Stimulated activated CD4-positive, alpha-beta T cell treated with anti-CD3 and anti-CD28 coated beads, Interleukin-15, amount 100 ng/mL, for 24 hours (primary cell): ENCODE results near the gene SLC43A2.

Source experiments
- DNase-seq: peaks from one replicate; pipeline ENCODE4 v3.0.0-alpha.2; 2020

Gene SLC43A2

GRCh38 chr17:1643293-1643998, 14.8 kb upstream of the SLC43A2 start:
- DNase-seq: peak; percentile 55

- no peak for DNase-seq
These were observed 12.4 kb upstream of the SLC43A2 start for GRCh38 chr17:1641065-1641403.

GRCh38 chr17:1640329-1641064, 11.9 kb upstream of the SLC43A2 start:
- DNase-seq: no peak

- no peak for DNase-seq
These were observed 11.0 kb upstream of the SLC43A2 start for GRCh38 chr17:1639549-1640180.

GRCh38 chr17:1638624-1639300, 10.1 kb upstream of the SLC43A2 start:
- no peak for DNase-seq

- DNase-seq: no peak
These were observed 9.5 kb upstream of the SLC43A2 start for GRCh38 chr17:1638171-1638590.

GRCh38 chr17:1636732-1637285, 8.2 kb upstream of the SLC43A2 start:
- DNase-seq: no peak

- DNase-seq: no peak
These were observed 7.2 kb upstream of the SLC43A2 start for GRCh38 chr17:1635675-1636465.

GRCh38 chr17:1634841-1635650, 6.4 kb upstream of the SLC43A2 start:
- DNase-seq: no peak

GRCh38 chr17:1630662-1631061, 2.0 kb upstream of the SLC43A2 start:
- DNase-seq: no peak

GRCh38 chr17:1629504-1630310, 1.1 kb upstream of the SLC43A2 start:
- DNase-seq: peak; percentile 86

- peak; percentile 93 for DNase-seq
These were observed 346 bp upstream of the SLC43A2 start for GRCh38 chr17:1628856-1629503.

GRCh38 chr17:1627182-1627981, 1.3 kb downstream of the SLC43A2 start:
- no peak for DNase-seq

GRCh38 chr17:1626333-1626732, 2.3 kb downstream of the SLC43A2 start:
- DNase-seq: no peak

GRCh38 chr17:1625581-1625980, 3.1 kb downstream of the SLC43A2 start:
- DNase-seq: no peak

GRCh38 chr17:1625053-1625452, 3.6 kb downstream of the SLC43A2 start:
- DNase-seq: no peak

- DNase-seq: no peak
These were observed 4.0 kb downstream of the SLC43A2 start for GRCh38 chr17:1624650-1625049.

GRCh38 chr17:1623057-1623630, 5.5 kb downstream of the SLC43A2 start:
- DNase-seq: no peak
